H1 (cell line): ENCODE results near the gene BMPR1A. TPM values are rescaled to one million over a fixed set of nuclear protein-coding genes. Genes with fewer than 3 reads are reported as not detected.

Source experiments
- CTCF ChIA-PET: fragments of 300-600 bp; sonication (Branson Sonifier 250); formaldehyde crosslinking; loops from one replicate; lab custom pipeline; 2021; ENCODE audit not compliant: partially characterized antibody; lab: Charles Lee
- POLR2A ChIA-PET: fragments of 300-600 bp; sonication (Branson Sonifier 250); formaldehyde crosslinking; loops from one replicate; lab custom pipeline; 2021; ENCODE audit warnings: inconsistent platforms; ENCODE audit not compliant: partially characterized antibody; lab: Charles Lee
- DNase-seq, 2 experiments: peaks; one replicate each; pipeline versions ENCODE4 v3.0.0 to v3.0.0-alpha.2; 2010 to 2022; ENCODE audit warnings: low spot score in 2 of 2, low read depth in 1 of 2, mixed read lengths in 1 of 2
- FAIRE-seq: peaks from 2 replicates; lab custom pipeline; 2011; peaks lifted over from hg19 to GRCh38; lab: Jason Lieb, UNC
- H2AFZ ChIP-seq: 2 replicates; pipeline ENCODE4 v1.8.1; 2012; ENCODE audit warnings: low read length, inconsistent platforms
- H2AK5ac ChIP-seq: 2 replicates; pipeline ENCODE4 v1.6.1; 2013; ENCODE audit warnings: low read depth, low read length
- H2BK120ac ChIP-seq: replicated peaks from 2 replicates; pipeline ENCODE3; 2013; ENCODE audit warnings: low read depth, low read length, inconsistent platforms
- H2BK12ac ChIP-seq: 2 replicates; pipeline ENCODE4 v1.6.1; 2013; ENCODE audit warnings: low read depth, low read length
- H2BK15ac ChIP-seq: 2 replicates; pipeline ENCODE4 v1.6.1; 2013; ENCODE audit warnings: low read length
- H2BK20ac ChIP-seq: 2 replicates; pipeline ENCODE4 v1.6.1; 2013; ENCODE audit warnings: low read length
- H2BK5ac ChIP-seq: 2 replicates; pipeline ENCODE4 v1.6.1; 2013; ENCODE audit warnings: low read depth, low read length
- H3K14ac ChIP-seq: 2 replicates; pipeline ENCODE4 v1.6.1; 2013; ENCODE audit warnings: inconsistent platforms; ENCODE audit not compliant: insufficient read length
- H3K18ac ChIP-seq: 2 replicates; pipeline ENCODE4 v1.6.1; 2013; ENCODE audit warnings: low read length; ENCODE audit errors: extremely low read depth
- H3K23ac ChIP-seq: 2 replicates; pipeline ENCODE4 v1.6.1; 2013; ENCODE audit warnings: inconsistent platforms; ENCODE audit not compliant: insufficient read length
- H3K23me2 ChIP-seq: 2 replicates; pipeline ENCODE4 v1.6.1; 2013; ENCODE audit warnings: low read depth, low read length
- H3K27ac ChIP-seq: 2 replicates; pipeline ENCODE4 v1.6.1; 2011; ENCODE audit warnings: low read depth, low read length, inconsistent platforms
- H3K27me3 ChIP-seq, 4 experiments: replicated peaks in 1 of 4; 1 replicate in 1 of 4; 2 replicates in 3 of 4; pipeline versions ENCODE4 v1.6.1 to v1.8.1; 2011 to 2013; ENCODE audit warnings: low read length in 3 of 4, mild to moderate bottlenecking in 3 of 4, inconsistent platforms in 2 of 4, mixed read lengths in 2 of 4, moderate library complexity in 1 of 4; ENCODE audit not compliant: control insufficient read depth in 3 of 4, insufficient read depth in 3 of 4; ENCODE audit errors: extremely low read depth in 1 of 4
- H3K36me3 ChIP-seq, 4 experiments: 2 replicates each; pipeline versions ENCODE4 v1.6.1 to v1.8.1; 2011 to 2013; ENCODE audit warnings: mild to moderate bottlenecking in 4 of 4, low read length in 3 of 4, moderate library complexity in 2 of 4, control low read depth in 1 of 4, inconsistent platforms in 1 of 4; ENCODE audit not compliant: insufficient read depth in 4 of 4, control insufficient read depth in 2 of 4
- H3K4ac ChIP-seq: replicated peaks from 2 replicates; pipeline ENCODE3; 2013; ENCODE audit warnings: low read length, low read depth, mixed read lengths, inconsistent platforms; ENCODE audit not compliant: insufficient read length
- H3K4me1 ChIP-seq, 4 experiments: replicated peaks in 1 of 4; 1 replicate in 1 of 4; 2 replicates in 3 of 4; pipeline versions ENCODE4 v1.6.1 to v1.8.1; 2011 to 2013; ENCODE audit warnings: low read length in 3 of 4, inconsistent platforms in 2 of 4, mixed read lengths in 1 of 4; ENCODE audit not compliant: insufficient read depth in 4 of 4, control insufficient read depth in 3 of 4
- H3K4me2 ChIP-seq, 2 experiments: 2 replicates each; pipeline versions ENCODE4 v1.6.1 to v1.8.1; 2011 to 2013; ENCODE audit warnings: low read depth in 2 of 2, low read length in 2 of 2, control low read depth in 1 of 2, inconsistent platforms in 1 of 2, mild to moderate bottlenecking in 1 of 2; ENCODE audit not compliant: insufficient read depth in 1 of 2
- H3K4me3 ChIP-seq, 4 experiments: fragments of 200-600, 300-600 bp in 1 of 4; sonication (generic), shearing (Covaris generic), sonication (Bioruptor Twin) in 1 of 4; 2 replicates each; pipeline versions ENCODE4 v1.5.1 to v1.8.1; 2011 to 2016; ENCODE audit warnings: low read length in 4 of 4, low read depth in 3 of 4, control low read depth in 2 of 4, inconsistent platforms in 2 of 4, mild to moderate bottlenecking in 2 of 4, mixed read lengths in 1 of 4, moderate library complexity in 1 of 4; ENCODE audit not compliant: insufficient read depth in 2 of 4; ENCODE audit errors: extremely low read depth in 1 of 4
- H3K56ac ChIP-seq: replicated peaks from 2 replicates; pipeline ENCODE3; 2013; ENCODE audit warnings: low read depth, mild to moderate bottlenecking, mixed read lengths, low read length, inconsistent platforms; ENCODE audit not compliant: insufficient read length
- H3K79me1 ChIP-seq: 2 replicates; pipeline ENCODE4 v1.6.1; 2013; ENCODE audit warnings: low read depth, low read length, control low read depth
- H3K79me2 ChIP-seq, 2 experiments: 2 replicates each; pipeline versions ENCODE4 v1.6.1 to v1.8.1; 2012 to 2013; ENCODE audit warnings: low read length in 2 of 2, mild to moderate bottlenecking in 2 of 2, inconsistent platforms in 1 of 2; ENCODE audit not compliant: insufficient read depth in 2 of 2, control insufficient read depth in 1 of 2
- H3K9ac ChIP-seq, 4 experiments: replicated peaks in 1 of 4; 1 replicate in 1 of 4; 2 replicates in 3 of 4; pipeline versions ENCODE4 v1.6.1 to v1.8.1; 2011 to 2013; ENCODE audit warnings: low read depth in 3 of 4, low read length in 3 of 4, control low read depth in 2 of 4, mild to moderate bottlenecking in 2 of 4, moderate library complexity in 2 of 4, inconsistent platforms in 1 of 4; ENCODE audit errors: extremely low read depth in 1 of 4
- H3K9me3 ChIP-seq, 2 experiments: 2 replicates each; pipeline versions ENCODE4 v1.6.1 to v1.8.1; 2012 to 2013; ENCODE audit warnings: mild to moderate bottlenecking in 2 of 2, moderate library complexity in 2 of 2, control low read depth in 1 of 2, inconsistent platforms in 1 of 2, low read depth in 1 of 2, low read length in 1 of 2, mixed read lengths in 1 of 2; ENCODE audit not compliant: insufficient read depth in 2 of 2
- H4K20me1 ChIP-seq, 2 experiments: replicated peaks in 1 of 2; 2 replicates each; pipeline versions ENCODE3 to v1.8.1; 2011 to 2013; ENCODE audit warnings: inconsistent platforms in 2 of 2, low read length in 2 of 2, mild to moderate bottlenecking in 1 of 2; ENCODE audit not compliant: insufficient read depth in 2 of 2, control insufficient read depth in 1 of 2
- H4K5ac ChIP-seq: 2 replicates; pipeline ENCODE4 v1.6.1; 2013; ENCODE audit warnings: low read length, low read depth, mixed read lengths, inconsistent platforms; ENCODE audit not compliant: insufficient read length
- H4K8ac ChIP-seq: 2 replicates; pipeline ENCODE4 v1.8.0; 2013; ENCODE audit warnings: mild to moderate bottlenecking, moderate library complexity, low read length, inconsistent platforms; ENCODE audit not compliant: insufficient read depth; ENCODE audit errors: extremely low read depth
- H4K91ac ChIP-seq: replicated peaks from 2 replicates; pipeline ENCODE3; 2013; ENCODE audit warnings: low read length, mixed read lengths, inconsistent platforms; ENCODE audit not compliant: insufficient read length
- ASH2L ChIP-seq: fragments of 200-600, 300-600 bp; sonication (generic); IDR thresholded peaks from one replicate; pipeline ENCODE4 v1.7.1; 2017; ENCODE audit warnings: low read length
- ATF2 ChIP-seq: IDR thresholded peaks from 2 replicates; pipeline ENCODE4 v1.6.1; 2012; ENCODE audit warnings: low read length, inconsistent platforms
- FOSL1 ChIP-seq: IDR thresholded peaks from 2 replicates; pipeline ENCODE4 v1.6.1; 2011; ENCODE audit warnings: mild to moderate bottlenecking, low read depth, low read length, moderate library complexity; ENCODE audit not compliant: insufficient read depth
- SAP30 ChIP-seq: fragments of 300-600 bp; sonication (generic); IDR thresholded peaks from 2 replicates; pipeline ENCODE4 v1.7.1; 2012; ENCODE audit warnings: low read length, moderate library complexity, mild to moderate bottlenecking, inconsistent platforms; ENCODE audit not compliant: insufficient read depth, insufficient replicate concordance
- SIRT6 ChIP-seq: IDR thresholded peaks from one replicate; pipeline ENCODE4 v1.7.1; 2012; ENCODE audit warnings: low read length, inconsistent platforms
- SRF ChIP-seq: IDR thresholded peaks from 2 replicates; pipeline ENCODE4 v1.6.1; 2011; ENCODE audit warnings: mild to moderate bottlenecking, low read depth, low read length, moderate library complexity
- TCF12 ChIP-seq: IDR thresholded peaks from 2 replicates; pipeline ENCODE4 v1.6.1; 2011; ENCODE audit warnings: low read depth, mild to moderate bottlenecking, low read length
- TEAD4 ChIP-seq: IDR thresholded peaks from 2 replicates; pipeline ENCODE4 v1.6.1; 2012; ENCODE audit warnings: low read depth, low read length, inconsistent platforms, mixed read lengths
- WGBS, 2 experiments: shearing (Covaris generic) in 1 of 2; methylation state at CpG; one replicate each; pipeline versions ENCODE4 v1.1.6 to v1.1.7; 2013 to 2015; ENCODE audit warnings: low lambda C conversion rate in 2 of 2, mixed read lengths in 2 of 2, inconsistent platforms in 1 of 2, low coverage in 1 of 2, missing lambda C conversion rate in 1 of 2; ENCODE audit not compliant: insufficient replicate concordance in 2 of 2, insufficient coverage in 1 of 2, insufficient read length in 1 of 2; ENCODE audit errors: extremely low coverage in 1 of 2, missing lambda C conversion rate in 1 of 2; 5-methylcytosine and 5-hydroxymethylcytosine counted together
- polyA plus RNA-seq, 7 experiments: library from polyadenylated mRNA; depleted of rRNA in 3 of 7; stranded (reverse) in 5 of 7; unstranded in 2 of 7; fragments of >200 nt in 5 of 7; fragments of 200-250 nt in 2 of 7; gene quantifications; 1 replicate in 5 of 7; 2 replicates in 1 of 7; 4 replicates in 1 of 7; pipeline versions ENCODE4 v1.2.1 to v1.2.3, GENCODE V29; 2011 to 2013; ENCODE audit warnings: missing spikeins in 2 of 7, mixed read lengths in 2 of 7
- total RNA-seq: library from RNA; stranded (reverse); fragmentation: NEBNext Ultra II Directional; extraction: Animal tissue kit (Norgen Biotek cat#: 25700); gene quantifications from 2 replicates; pipeline ENCODE4 v1.2.1, GENCODE V29; 2021

The BMPR1A gene
- total and polyA plus RNA-seq, 2 of the 8 experiments (the other 6 are each of a cell fraction or from before 2014, with no cell fraction given): 34.4 to 129 TPM

- no peak overlapping the region for H3K4ac ChIP-seq
Measured at GRCh38 chr10:86721232-86721631, 35.2 kb upstream of the BMPR1A start.

More at GRCh38 chr10:86721232-86721631, 35.2 kb upstream of the BMPR1A start:
- Histone ChIP-seq H3K23ac (no peak overlapping the region), H4K20me1 (no peaks in the 10 kb centered on the region), H3K14ac (no peak overlapping the region), H2BK120ac (no peak overlapping the region), H3K27ac (no peak overlapping the region), H3K79me1 (no peaks in the 10 kb centered on the region), H3K9me3 (no peaks in the 10 kb centered on the region), H2AK5ac (no peak overlapping the region), H3K56ac (no peak overlapping the region), H3K4me2 (no peak overlapping the region), H3K23me2 (no peaks in the 10 kb centered on the region), H3K4me3 (no peak overlapping the region), H2AFZ (no peak overlapping the region), H3K79me2 (no peaks in the 10 kb centered on the region), H3K36me3 (no peaks in the 10 kb centered on the region), H2BK5ac (no peak overlapping the region), H4K5ac (no peak overlapping the region), H4K8ac (no peak overlapping the region), H3K18ac (no peak overlapping the region), H3K9ac (no peak overlapping the region), H2BK12ac (no peak overlapping the region), H3K4me1 (no peaks in the 10 kb centered on the region), H3K27me3 (no peaks in the 10 kb centered on the region), H2BK15ac (no peak overlapping the region), H2BK20ac (no peak overlapping the region), H4K91ac (no peak overlapping the region)
- no peak for DNase-seq
- WGBS, 2 experiments: 80% methylated on average over 5 of the region's 5 CpGs; no CpG with 5 or more reads in 1 of the 2 experiments
- ChIA-PET POLR2A (interaction anchor here (1.9 kb wide), 1 partner anchor 10 kb away, joined by 5 read pairs; no protein-coding TSS in a partner anchor), CTCF (interaction anchor here (0.8 to 2.5 kb wide), 2 partner anchors 12 to 321 kb away, joined by 3 to 5 read pairs; no protein-coding TSS in a partner anchor)
- FAIRE-seq: no peak
- TF ChIP-seq FOSL1: no peak
- no peak for TF ChIP-seq TEAD4
- no peak for TF ChIP-seq ATF2
- no peak for TF ChIP-seq ASH2L
- TF ChIP-seq TCF12: no peak
- no peak for TF ChIP-seq SIRT6
- TF ChIP-seq SRF: no peak
- no peak for TF ChIP-seq SAP30
